Measurements from ENCODE around the gene GALNTL6.

GRCh38 chr4:172995161-172995560 lies 1182.0 kb downstream of the GALNTL6 start:
- TF ChIP-seq CTCF (IDR thresholded peaks at IDR 0.05; ENCODE audit: insufficient read depth, low read depth, low read length) (no peak), EZH2 (IDR thresholded peaks at IDR 0.05; ENCODE audit: insufficient read depth, low read length) (no peak)
